Choroid plexus epithelial cell (primary cell): ENCODE data around the gene HMCN2.

Source experiments
- DNase-seq: peaks from one replicate; pipeline ENCODE4 v3.0.0-alpha.2; 2010; ENCODE audit warnings: low read depth
- H3K4me3 ChIP-seq: 2 replicates; pipeline ENCODE4 v1.5.1; 2011; ENCODE audit warnings: low read depth, mild to moderate bottlenecking, control low read depth, low read length, moderate library complexity
- CTCF ChIP-seq: conservative IDR thresholded peaks from 2 replicates; pipeline ENCODE4 v1.5.1; 2011; ENCODE audit warnings: low read depth, mild to moderate bottlenecking, control low read depth, inconsistent platforms, low read length, moderate library complexity

The HMCN2 gene

DNA sequence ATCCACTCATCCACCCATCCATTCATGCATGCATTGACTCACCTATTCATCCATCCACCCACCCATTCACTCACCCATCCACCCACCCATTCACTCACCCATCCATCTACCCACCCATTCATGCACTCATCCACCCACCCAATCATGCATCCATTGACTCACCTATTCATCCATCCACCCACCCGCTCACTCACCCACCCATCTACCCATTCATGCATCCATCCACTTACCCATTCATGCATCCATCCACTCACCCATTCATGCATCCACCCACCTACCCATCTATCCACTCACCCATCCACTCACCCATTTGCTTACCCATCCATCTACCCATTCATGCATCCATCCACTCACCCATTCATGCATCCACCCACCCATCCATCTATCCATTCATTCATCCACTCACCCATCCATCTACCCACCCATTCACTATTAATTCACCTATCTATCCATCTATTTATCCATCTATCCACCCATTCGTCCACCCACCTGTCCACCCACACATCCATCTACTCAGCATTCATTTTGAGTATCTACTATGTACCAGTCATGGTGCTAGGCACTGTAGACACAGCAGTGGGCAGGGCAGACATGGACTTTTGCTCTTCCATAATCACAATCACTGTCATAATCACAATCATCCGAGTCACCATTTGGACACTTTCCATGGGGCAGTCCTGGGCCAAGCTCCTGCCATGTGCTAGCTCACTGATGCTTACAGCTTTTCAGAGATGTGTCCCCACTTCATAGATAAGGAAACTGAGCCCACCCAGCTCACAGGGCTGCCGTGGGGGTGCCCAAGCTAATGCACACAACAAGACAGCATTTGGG is 34.4 kb downstream of the HMCN2 start:
- TF ChIP-seq CTCF, result no peak
- no peak overlapping the region for H3K4me3 ChIP-seq
- no peak for DNase-seq

GRCh38 chr9:130300739-130301138 is 35.2 kb downstream of the HMCN2 start:
- H3K4me3 ChIP-seq, result no peak overlapping the region
- no peak for DNase-seq
- no peak for TF ChIP-seq CTCF

GRCh38 chr9:130301483-130302286 is 36.1 kb downstream of the HMCN2 start:
- TF ChIP-seq CTCF, result no peak
- no peak overlapping the region for H3K4me3 ChIP-seq
- no peak for DNase-seq

DNA sequence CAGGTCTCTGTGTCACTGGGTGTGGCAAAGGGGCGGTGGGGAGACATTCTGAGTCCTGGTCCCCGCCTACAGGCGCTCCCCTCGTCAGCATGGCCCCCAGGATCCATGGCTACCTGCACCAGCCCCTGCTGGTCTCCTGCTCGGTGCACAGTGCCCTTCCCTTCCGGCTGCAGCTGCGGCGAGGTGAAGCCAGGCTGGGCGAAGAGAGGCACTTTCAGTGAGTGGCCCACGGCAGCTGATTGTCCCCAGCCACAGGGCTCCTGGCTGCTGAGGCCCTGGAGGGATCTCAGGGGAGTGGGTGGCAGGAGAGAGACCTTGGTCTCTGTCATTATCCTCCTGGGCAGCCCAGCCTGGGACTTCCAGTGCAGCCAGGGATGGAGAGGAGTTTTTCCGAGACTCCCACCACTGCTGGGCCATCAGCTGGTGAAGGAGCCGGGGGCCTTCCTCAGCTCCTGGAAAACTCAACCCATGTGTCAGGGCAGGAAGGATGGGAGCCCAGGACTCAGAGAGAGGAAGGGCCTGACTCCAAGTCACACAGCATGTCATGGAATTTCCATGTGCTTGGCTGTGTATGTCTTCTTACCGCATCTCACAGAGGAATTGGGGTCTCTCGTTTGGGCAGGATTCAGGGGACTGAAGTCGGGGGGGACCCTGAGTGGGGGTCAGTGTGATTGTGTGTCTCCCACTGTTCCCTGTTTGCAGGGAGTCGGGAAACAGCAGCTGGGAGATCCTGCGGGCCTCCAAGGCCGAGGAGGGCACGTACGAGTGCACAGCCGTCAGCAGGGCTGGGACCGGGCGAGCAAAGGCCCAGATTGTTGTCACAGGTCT is 37.4 kb downstream of the HMCN2 start:
- no peak for TF ChIP-seq CTCF
- DNase-seq, result no peak
- H3K4me3 ChIP-seq, result no peak overlapping the region

GRCh38 chr9:130303613-130304055 is 38.1 kb downstream of the HMCN2 start:
- DNase-seq, result no peak
- H3K4me3 ChIP-seq, result no peak overlapping the region
- no peak for TF ChIP-seq CTCF

- no peak for TF ChIP-seq CTCF
- no peak for DNase-seq
- H3K4me3 ChIP-seq, result no peak overlapping the region
Measured at GRCh38 chr9:130304116-130304515, 38.6 kb downstream of the HMCN2 start.
